GM23338 (cell line): ENCODE results near the gene ERC2.
A peak's percentile ranks its signal among the peaks of the same experiment; 100 is the strongest.

Experiments
- TF ChIP-seq, protein P1 (sequence below), 2 experiments: fragments of 200-600 bp in 1 of 2; sonication (generic) in 1 of 2; conservative IDR thresholded peaks; 2 replicates each; pipeline versions ENCODE4 v1.5.1 to v1.6.1; 2016 to 2017; ENCODE audit warnings: antibody characterized with exemption in 2 of 2, low read depth in 2 of 2, mild to moderate bottlenecking in 2 of 2, moderate library complexity in 1 of 2
- TF ChIP-seq, protein P2 (sequence below): IDR thresholded peaks from one replicate; pipeline ENCODE4 v1.6.1; 2018; ENCODE audit warnings: antibody characterized with exemption; ENCODE audit not compliant: unreplicated experiment

DNA sequence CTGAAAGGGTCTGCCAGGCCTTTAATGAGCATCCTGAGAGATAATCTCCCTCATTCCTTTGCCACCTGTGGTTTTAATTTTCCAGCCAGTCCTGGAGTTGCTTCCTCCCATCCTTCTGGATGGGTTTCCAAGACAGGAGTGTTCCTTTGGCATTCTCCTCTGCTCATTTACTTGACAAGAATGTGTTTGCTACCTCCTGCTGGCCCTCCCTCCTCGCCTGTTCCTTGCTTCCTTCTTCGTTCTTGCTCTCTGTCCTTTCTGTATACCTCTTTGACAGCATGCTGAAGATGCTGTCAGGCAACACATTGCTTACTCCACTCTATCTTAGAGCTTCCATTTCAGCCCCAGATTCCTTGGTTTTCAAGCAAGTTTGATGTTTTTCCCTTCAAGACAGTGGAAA is 46.0 kb downstream of the ERC2 start:
- TF ChIP-seq, protein P1, sequence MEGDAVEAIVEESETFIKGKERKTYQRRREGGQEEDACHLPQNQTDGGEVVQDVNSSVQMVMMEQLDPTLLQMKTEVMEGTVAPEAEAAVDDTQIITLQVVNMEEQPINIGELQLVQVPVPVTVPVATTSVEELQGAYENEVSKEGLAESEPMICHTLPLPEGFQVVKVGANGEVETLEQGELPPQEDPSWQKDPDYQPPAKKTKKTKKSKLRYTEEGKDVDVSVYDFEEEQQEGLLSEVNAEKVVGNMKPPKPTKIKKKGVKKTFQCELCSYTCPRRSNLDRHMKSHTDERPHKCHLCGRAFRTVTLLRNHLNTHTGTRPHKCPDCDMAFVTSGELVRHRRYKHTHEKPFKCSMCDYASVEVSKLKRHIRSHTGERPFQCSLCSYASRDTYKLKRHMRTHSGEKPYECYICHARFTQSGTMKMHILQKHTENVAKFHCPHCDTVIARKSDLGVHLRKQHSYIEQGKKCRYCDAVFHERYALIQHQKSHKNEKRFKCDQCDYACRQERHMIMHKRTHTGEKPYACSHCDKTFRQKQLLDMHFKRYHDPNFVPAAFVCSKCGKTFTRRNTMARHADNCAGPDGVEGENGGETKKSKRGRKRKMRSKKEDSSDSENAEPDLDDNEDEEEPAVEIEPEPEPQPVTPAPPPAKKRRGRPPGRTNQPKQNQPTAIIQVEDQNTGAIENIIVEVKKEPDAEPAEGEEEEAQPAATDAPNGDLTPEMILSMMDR (conservative IDR thresholded peaks at IDR 0.05; ENCODE audit: low read depth in 2 of 2): peak in 1 of 2 experiments; percentile 18; a peak in 2 of 4 replicates
- TF ChIP-seq, protein P2, sequence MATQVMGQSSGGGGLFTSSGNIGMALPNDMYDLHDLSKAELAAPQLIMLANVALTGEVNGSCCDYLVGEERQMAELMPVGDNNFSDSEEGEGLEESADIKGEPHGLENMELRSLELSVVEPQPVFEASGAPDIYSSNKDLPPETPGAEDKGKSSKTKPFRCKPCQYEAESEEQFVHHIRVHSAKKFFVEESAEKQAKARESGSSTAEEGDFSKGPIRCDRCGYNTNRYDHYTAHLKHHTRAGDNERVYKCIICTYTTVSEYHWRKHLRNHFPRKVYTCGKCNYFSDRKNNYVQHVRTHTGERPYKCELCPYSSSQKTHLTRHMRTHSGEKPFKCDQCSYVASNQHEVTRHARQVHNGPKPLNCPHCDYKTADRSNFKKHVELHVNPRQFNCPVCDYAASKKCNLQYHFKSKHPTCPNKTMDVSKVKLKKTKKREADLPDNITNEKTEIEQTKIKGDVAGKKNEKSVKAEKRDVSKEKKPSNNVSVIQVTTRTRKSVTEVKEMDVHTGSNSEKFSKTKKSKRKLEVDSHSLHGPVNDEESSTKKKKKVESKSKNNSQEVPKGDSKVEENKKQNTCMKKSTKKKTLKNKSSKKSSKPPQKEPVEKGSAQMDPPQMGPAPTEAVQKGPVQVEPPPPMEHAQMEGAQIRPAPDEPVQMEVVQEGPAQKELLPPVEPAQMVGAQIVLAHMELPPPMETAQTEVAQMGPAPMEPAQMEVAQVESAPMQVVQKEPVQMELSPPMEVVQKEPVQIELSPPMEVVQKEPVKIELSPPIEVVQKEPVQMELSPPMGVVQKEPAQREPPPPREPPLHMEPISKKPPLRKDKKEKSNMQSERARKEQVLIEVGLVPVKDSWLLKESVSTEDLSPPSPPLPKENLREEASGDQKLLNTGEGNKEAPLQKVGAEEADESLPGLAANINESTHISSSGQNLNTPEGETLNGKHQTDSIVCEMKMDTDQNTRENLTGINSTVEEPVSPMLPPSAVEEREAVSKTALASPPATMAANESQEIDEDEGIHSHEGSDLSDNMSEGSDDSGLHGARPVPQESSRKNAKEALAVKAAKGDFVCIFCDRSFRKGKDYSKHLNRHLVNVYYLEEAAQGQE: no peak
